Vagina (tissue), 2 donors: Measurements from ENCODE around the gene TINCR. TPM values are rescaled to one million over a fixed set of nuclear protein-coding genes. Genes with fewer than 3 reads are reported as not detected.

ENCODE experiments used
- DNase-seq, 2 donors: peaks; one replicate each; pipeline ENCODE4 v3.0.0-alpha.2; 2017; ENCODE audit errors: extremely low spot score in 2 of 2
- H3K27ac ChIP-seq: fragments of 200-600 bp; sonication (generic); one replicate; pipeline ENCODE4 v1.5.1; 2019
- H3K27me3 ChIP-seq: fragments of 200-600 bp; sonication (generic); one replicate; pipeline ENCODE4 v1.5.1; 2019
- H3K36me3 ChIP-seq, 2 donors: fragments of 200-600 bp; sonication (generic); one replicate each; pipeline ENCODE4 v1.5.1; 2017 to 2019
- H3K4me1 ChIP-seq: fragments of 200-600 bp; sonication (generic); one replicate; pipeline ENCODE4 v1.5.1; 2019
- H3K4me3 ChIP-seq, 2 donors: fragments of 200-600 bp; sonication (generic); 1 replicate in 1 of 2; 2 replicates in 1 of 2; pipeline ENCODE4 v1.5.1; 2016 to 2019
- H3K9me3 ChIP-seq: fragments of 200-600 bp; sonication (generic); one replicate; pipeline ENCODE4 v1.5.1; 2019
- CTCF ChIP-seq, 3 experiments: fragments of 450-650 bp in 2 of 3; fragments of 200-600 bp in 1 of 3; sonication (generic) in 1 of 3; IDR thresholded peaks; one replicate each; pipeline ENCODE4 v1.5.1; 2017 to 2019; ENCODE audit warnings: antibody characterized with exemption in 3 of 3, mild to moderate bottlenecking in 2 of 3, moderate library complexity in 2 of 3
- POLR2A ChIP-seq, 2 donors: fragments of 450-650 bp; IDR thresholded peaks; one replicate each; pipeline ENCODE4 v1.6.1; 2017; ENCODE audit warnings: antibody characterized with exemption in 2 of 2, mild to moderate bottlenecking in 2 of 2, moderate library complexity in 2 of 2
- POLR2AphosphoS5 ChIP-seq, 2 donors: sonication (generic); formaldehyde crosslinking; IDR thresholded peaks; one replicate each; pipeline ENCODE4 v1.9.0; 2017; ENCODE audit warnings: antibody characterized with exemption in 2 of 2, mild to moderate bottlenecking in 2 of 2, low read depth in 1 of 2; ENCODE audit not compliant: insufficient read depth in 1 of 2
- intact Hi-C: fragments of 100-400 bp; cut with DNase I; formaldehyde crosslinking; loops from one replicate; pipeline ENCODE4 v1.15.1; 2023
- total RNA-seq: library from RNA; depleted of rRNA; stranded (reverse); fragments of >200 nt; gene quantifications from one replicate; pipeline ENCODE4 v1.2.3, GENCODE V29; 2016

Gene TINCR
- total RNA-seq, 1 donor from 2014 or later: 37.1 TPM

DNA sequence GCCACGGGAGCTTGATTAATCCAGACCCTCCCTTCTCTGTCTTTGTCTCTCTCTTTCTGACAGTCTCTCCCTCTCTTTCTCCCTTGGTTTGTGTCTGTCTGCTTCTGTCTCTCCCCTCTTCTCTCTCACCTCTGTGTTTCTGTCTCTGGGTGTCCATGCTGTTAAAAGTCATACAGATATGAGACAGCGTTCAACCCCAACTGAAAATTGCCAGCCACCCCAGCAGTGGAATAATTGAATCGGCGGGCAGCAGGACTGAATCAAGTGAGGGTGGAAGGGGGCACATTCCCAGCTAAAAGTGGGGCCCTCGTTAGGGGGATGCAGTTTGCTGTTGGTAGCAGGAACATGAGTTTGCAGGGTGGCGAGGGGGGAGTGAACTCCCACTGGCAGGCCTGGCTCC is 43.7 kb downstream of the TINCR start:
- Histone ChIP-seq H3K4me3 (no peak overlapping the region), H3K27me3 (no peaks in the 10 kb centered on the region), H3K4me1 (no peaks in the 10 kb centered on the region), H3K27ac (no peak overlapping the region), H3K9me3 (no peaks in the 10 kb centered on the region), H3K36me3 (no peaks in the 10 kb centered on the region)
- TF ChIP-seq POLR2A (IDR thresholded peaks at IDR 0.05) (no peak), POLR2AphosphoS5 (IDR thresholded peaks at IDR 0.05; ENCODE audit: insufficient read depth in 1 of 2, low read depth in 1 of 2) (no peak), CTCF (IDR thresholded peaks at IDR 0.05) (no peak)
- intact Hi-C loops: no loop called here
- DNase-seq: no peak

GRCh38 chr19:5522106-5522505 is 45.6 kb downstream of the TINCR start:
- H3K4me1 ChIP-seq: no peaks in the 10 kb centered on the region
- no peaks in the 10 kb centered on the region for H3K36me3 ChIP-seq
- DNase-seq: no peak
- H3K9me3 ChIP-seq: no peaks in the 10 kb centered on the region
- no peak overlapping the region for H3K27ac ChIP-seq
- TF ChIP-seq POLR2A (IDR thresholded peaks at IDR 0.05): no peak
- TF ChIP-seq CTCF (IDR thresholded peaks at IDR 0.05): no peak
- no peak for TF ChIP-seq POLR2AphosphoS5 (IDR thresholded peaks at IDR 0.05; ENCODE audit: insufficient read depth in 1 of 2, low read depth in 1 of 2)
- no peaks in the 10 kb centered on the region for H3K27me3 ChIP-seq
- no peak overlapping the region for H3K4me3 ChIP-seq
- intact Hi-C loops: loop anchor here (2.0 kb wide), 1 partner anchor 69 kb away; no protein-coding TSS in a partner anchor

DNA sequence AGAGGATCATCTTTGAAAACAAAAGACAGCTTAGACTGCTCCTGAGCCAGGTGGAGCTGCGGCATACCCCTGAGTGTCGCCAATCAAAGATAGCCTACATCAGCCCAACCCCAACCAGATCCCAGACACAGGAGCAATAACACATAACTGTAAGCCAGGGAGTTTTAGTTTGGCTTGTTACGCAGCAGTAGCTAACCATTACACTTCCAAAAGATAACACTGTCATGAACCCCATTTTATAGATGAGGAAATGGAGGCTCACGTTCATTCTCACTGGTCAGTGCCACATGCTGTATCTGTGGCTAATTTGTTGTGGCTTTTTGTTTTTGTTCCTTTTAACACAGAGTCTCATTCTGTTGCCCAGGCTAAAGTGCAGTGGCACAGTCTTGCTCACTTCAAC is 47.3 kb downstream of the TINCR start:
- Histone ChIP-seq H3K4me1 (no peaks in the 10 kb centered on the region), H3K4me3 (no peak overlapping the region), H3K9me3 (no peaks in the 10 kb centered on the region), H3K36me3 (no peaks in the 10 kb centered on the region), H3K27ac (no peak overlapping the region), H3K27me3 (no peaks in the 10 kb centered on the region)
- TF ChIP-seq CTCF (IDR thresholded peaks at IDR 0.05) (no peak), POLR2A (IDR thresholded peaks at IDR 0.05) (no peak), POLR2AphosphoS5 (IDR thresholded peaks at IDR 0.05; ENCODE audit: insufficient read depth in 1 of 2, low read depth in 1 of 2) (no peak)
- intact Hi-C loops: no loop called here
- no peak for DNase-seq

- H3K36me3 ChIP-seq: no peaks in the 10 kb centered on the region
- intact Hi-C loops: no loop called here
These were observed 48.7 kb downstream of the TINCR start for GRCh38 chr19:5519076-5519475.

GRCh38 chr19:5515737-5516136 is 52.0 kb downstream of the TINCR start:
- Histone ChIP-seq H3K27me3 (no peaks in the 10 kb centered on the region), H3K36me3 (no peaks in the 10 kb centered on the region), H3K4me1 (no peaks in the 10 kb centered on the region), H3K4me3 (no peak overlapping the region), H3K27ac (no peak overlapping the region), H3K9me3 (no peaks in the 10 kb centered on the region)
- intact Hi-C loops: no loop called here
- no peak for DNase-seq
- TF ChIP-seq CTCF (IDR thresholded peaks at IDR 0.05): no peak

More at GRCh38 chr19:5519076-5519475, 48.7 kb downstream of the TINCR start:
- Histone ChIP-seq H3K4me1 (no peaks in the 10 kb centered on the region), H3K9me3 (no peaks in the 10 kb centered on the region), H3K27ac (no peak overlapping the region), H3K27me3 (no peaks in the 10 kb centered on the region), H3K4me3 (no peak overlapping the region)
- DNase-seq: no peak
- TF ChIP-seq POLR2A (IDR thresholded peaks at IDR 0.05) (no peak), CTCF (IDR thresholded peaks at IDR 0.05) (no peak), POLR2AphosphoS5 (IDR thresholded peaks at IDR 0.05; ENCODE audit: insufficient read depth in 1 of 2, low read depth in 1 of 2) (no peak)
